Choroid plexus epithelial cell (primary cell): ENCODE measurements around the gene PRAC2.

Experiments used
- DNase-seq: peaks from one replicate; pipeline ENCODE4 v3.0.0-alpha.2; 2010; ENCODE audit warnings: low read depth
- H3K4me3 ChIP-seq: 2 replicates; pipeline ENCODE4 v1.5.1; 2011; ENCODE audit warnings: low read depth, mild to moderate bottlenecking, control low read depth, low read length, moderate library complexity
- TF ChIP-seq, protein P1 (sequence below): conservative IDR thresholded peaks from 2 replicates; pipeline ENCODE4 v1.5.1; 2011; ENCODE audit warnings: low read depth, mild to moderate bottlenecking, control low read depth, inconsistent platforms, low read length, moderate library complexity

Gene PRAC2

GRCh38 chr17:48726916-48727286 is 3.9 kb downstream of the PRAC2 start:
- DNase-seq, result no peak
- no peak overlapping the region for H3K4me3 ChIP-seq
- TF ChIP-seq, protein P1, sequence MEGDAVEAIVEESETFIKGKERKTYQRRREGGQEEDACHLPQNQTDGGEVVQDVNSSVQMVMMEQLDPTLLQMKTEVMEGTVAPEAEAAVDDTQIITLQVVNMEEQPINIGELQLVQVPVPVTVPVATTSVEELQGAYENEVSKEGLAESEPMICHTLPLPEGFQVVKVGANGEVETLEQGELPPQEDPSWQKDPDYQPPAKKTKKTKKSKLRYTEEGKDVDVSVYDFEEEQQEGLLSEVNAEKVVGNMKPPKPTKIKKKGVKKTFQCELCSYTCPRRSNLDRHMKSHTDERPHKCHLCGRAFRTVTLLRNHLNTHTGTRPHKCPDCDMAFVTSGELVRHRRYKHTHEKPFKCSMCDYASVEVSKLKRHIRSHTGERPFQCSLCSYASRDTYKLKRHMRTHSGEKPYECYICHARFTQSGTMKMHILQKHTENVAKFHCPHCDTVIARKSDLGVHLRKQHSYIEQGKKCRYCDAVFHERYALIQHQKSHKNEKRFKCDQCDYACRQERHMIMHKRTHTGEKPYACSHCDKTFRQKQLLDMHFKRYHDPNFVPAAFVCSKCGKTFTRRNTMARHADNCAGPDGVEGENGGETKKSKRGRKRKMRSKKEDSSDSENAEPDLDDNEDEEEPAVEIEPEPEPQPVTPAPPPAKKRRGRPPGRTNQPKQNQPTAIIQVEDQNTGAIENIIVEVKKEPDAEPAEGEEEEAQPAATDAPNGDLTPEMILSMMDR, result no peak

DNA sequence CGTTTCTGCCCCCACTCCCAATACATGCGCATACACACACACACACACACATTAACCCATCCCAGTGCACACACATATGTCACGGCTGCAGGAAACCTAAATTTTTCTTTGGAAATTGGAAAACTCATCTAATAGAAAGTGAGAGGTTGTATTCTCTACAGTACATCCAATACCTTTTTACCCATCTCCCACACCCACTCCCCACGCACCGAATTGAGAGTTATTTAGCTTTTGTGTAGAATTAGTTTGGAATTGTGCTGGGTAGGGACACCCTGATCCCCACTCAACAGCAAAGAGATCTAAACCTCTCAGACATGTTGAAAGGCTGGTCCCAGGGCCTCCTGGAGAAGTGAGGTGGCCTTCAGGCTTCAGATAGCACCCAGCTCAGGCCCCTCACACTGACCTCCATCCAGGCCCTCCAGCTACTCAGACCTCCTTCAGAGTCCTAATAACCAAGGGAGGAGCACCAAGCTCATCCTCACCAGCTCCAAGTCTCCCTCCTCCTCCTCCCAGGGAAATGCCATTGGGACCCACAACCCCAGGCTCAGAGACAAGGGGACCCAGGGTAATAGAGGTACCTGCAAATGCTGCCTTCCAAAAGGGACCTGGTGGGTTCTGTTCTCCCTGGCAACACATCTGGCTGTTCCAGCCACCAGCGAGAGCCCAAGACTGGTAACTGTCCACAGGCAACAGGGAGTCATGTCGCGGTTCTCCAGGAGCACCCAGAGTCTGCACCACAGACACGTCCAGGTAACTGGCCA is 4.6 kb downstream of the PRAC2 start:
- no peak for DNase-seq
- H3K4me3 ChIP-seq, result no peak overlapping the region
- TF ChIP-seq, protein P1, result no peak

- no peak for DNase-seq
- TF ChIP-seq, protein P1, result no peak
- no peak within 1 kb of the TSS for H3K4me3 ChIP-seq
Observed at GRCh38 chr17:48728232-48729231, 5.5 kb downstream of the PRAC2 start, which contains the start of gene HOXB13. Gene HOXB13, minus strand, starts transcription at chr17:48728750. Its CDS starts 157 bp downstream, at chr17:48728593.

GRCh38 chr17:48729335-48730239 is 6.6 kb downstream of the PRAC2 start:
- DNase-seq, result no peak
- TF ChIP-seq, protein P1, result no peak
- H3K4me3 ChIP-seq, result no peak overlapping the region

DNA sequence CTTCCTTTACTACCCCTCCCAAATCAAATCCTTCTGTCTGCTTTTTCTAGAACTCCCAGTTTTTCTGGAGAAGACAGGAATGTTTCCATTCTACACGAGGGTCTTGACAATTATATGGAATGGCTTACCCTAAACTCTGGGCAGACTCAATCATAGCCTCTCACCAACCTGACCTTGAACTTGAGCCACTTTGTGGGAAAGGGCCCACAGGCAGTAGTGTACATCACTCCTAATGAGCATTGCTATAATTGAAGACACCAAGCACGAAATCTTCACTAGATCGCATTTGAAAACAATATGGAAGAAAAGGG is 7.2 kb downstream of the PRAC2 start:
- no peak for DNase-seq
- TF ChIP-seq, protein P1, result no peak
- no peak overlapping the region for H3K4me3 ChIP-seq

DNA sequence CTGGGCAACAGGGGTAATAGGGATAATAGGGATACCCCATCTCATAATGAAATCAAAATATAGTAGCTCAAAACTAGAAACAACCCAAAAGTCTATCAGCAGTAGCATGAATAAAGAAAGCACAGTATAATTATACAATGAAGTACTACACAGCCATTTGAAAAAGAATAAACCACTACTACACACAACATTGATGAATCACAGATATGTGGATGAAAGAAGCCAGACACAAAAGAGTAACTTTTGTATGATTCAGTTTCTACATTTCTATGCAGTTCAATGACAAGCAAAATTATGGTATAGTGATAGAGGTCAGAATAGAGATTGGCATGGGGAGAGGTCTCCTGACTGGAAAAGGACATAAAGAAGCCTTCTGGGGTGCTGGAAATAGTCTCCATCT is 8.4 kb downstream of the PRAC2 start:
- no peak for DNase-seq
- H3K4me3 ChIP-seq, result no peak overlapping the region
- TF ChIP-seq, protein P1, result no peak
